Measurements from ENCODE around the gene ACTN2.
A peak's percentile ranks its signal among the peaks of the same experiment; 100 is the strongest.

ACTN2 gene

GRCh38 chr1:236754525-236755210, 68.4 kb downstream of the ACTN2 start:
- Histone ChIP-seq H3K36me3 (ENCODE audit: control insufficient read depth, low read length) (no peaks in the 10 kb centered on the region), H3K4me3 (ENCODE audit: low read length) (no peak overlapping the region), H4K20me1 (ENCODE audit: control insufficient read depth, insufficient read depth, low read depth, low read length) (no peaks in the 10 kb centered on the region), H3K27ac (ENCODE audit: low read depth, low read length) (no peak overlapping the region), H3K4me1 (ENCODE audit: control insufficient read depth, low read length) (no peaks in the 10 kb centered on the region), H3K9me3 (ENCODE audit: control insufficient read depth, insufficient read depth, low read length) (no peaks in the 10 kb centered on the region), H3K79me2 (ENCODE audit: control insufficient read depth, low read length) (no peaks in the 10 kb centered on the region), H3K27me3 (ENCODE audit: control insufficient read depth, low read length) (no peaks in the 10 kb centered on the region), H3K4me2 (ENCODE audit: low read length) (no peak overlapping the region), H3K9me2 (replicated peaks; ENCODE audit: control insufficient read depth, low read length) (no peaks in the 10 kb centered on the region), H3F3A (ENCODE audit: control insufficient read depth, insufficient read depth) (no peaks in the 10 kb centered on the region)
- TF ChIP-seq EZH2phosphoT487 (IDR thresholded peaks at IDR 0.05; ENCODE audit: borderline replicate concordance, low read length): no peak
- no peak for TF ChIP-seq CTCF (IDR thresholded peaks at IDR 0.05; ENCODE audit: low read depth, low read length, poor library complexity, severe bottlenecking)

DNA sequence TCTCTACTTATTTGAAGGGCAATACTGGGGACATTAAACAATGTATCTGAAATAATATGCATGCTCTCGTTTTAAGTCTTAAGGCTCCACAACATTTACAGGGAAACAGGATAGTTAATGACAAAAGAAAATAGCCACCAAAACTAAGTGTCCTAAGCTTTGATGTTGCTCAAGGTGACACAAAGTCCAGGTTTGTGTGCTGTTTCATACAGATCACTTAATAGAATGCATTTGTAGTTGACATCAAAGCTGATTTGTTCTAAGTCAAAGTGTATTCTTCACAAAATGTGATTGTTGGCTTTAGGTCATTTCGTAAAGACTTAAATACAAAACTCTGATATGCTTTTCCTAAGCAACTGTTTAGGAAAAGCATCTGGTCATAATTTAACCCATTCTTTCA, 71.3 kb downstream of the ACTN2 start:
- Histone ChIP-seq H3K4me3 (ENCODE audit: low read length) (no peak overlapping the region), H3K9me2 (replicated peaks; ENCODE audit: control insufficient read depth, low read length) (no peaks in the 10 kb centered on the region), H3F3A (ENCODE audit: control insufficient read depth, insufficient read depth) (no peaks in the 10 kb centered on the region), H3K79me2 (ENCODE audit: control insufficient read depth, low read length) (no peaks in the 10 kb centered on the region), H3K27me3 (ENCODE audit: control insufficient read depth, low read length) (no peaks in the 10 kb centered on the region), H3K4me2 (ENCODE audit: low read length) (no peak overlapping the region), H3K27ac (ENCODE audit: low read depth, low read length) (no peak overlapping the region), H3K4me1 (ENCODE audit: control insufficient read depth, low read length) (no peaks in the 10 kb centered on the region), H4K20me1 (ENCODE audit: control insufficient read depth, insufficient read depth, low read depth, low read length) (no peaks in the 10 kb centered on the region), H3K9me3 (ENCODE audit: control insufficient read depth, insufficient read depth, low read length) (no peaks in the 10 kb centered on the region), H3K36me3 (ENCODE audit: control insufficient read depth, low read length) (no peaks in the 10 kb centered on the region)
- TF ChIP-seq EZH2phosphoT487 (IDR thresholded peaks at IDR 0.05; ENCODE audit: borderline replicate concordance, low read length): no peak

GRCh38 chr1:236759252-236759859, 73.1 kb downstream of the ACTN2 start:
- no peaks in the 10 kb centered on the region for H3K79me2 ChIP-seq (ENCODE audit: control insufficient read depth, low read length)
- H3K4me2 ChIP-seq (ENCODE audit: low read length): peak overlapping the region; percentile 40
- H3K9me3 ChIP-seq (ENCODE audit: control insufficient read depth, insufficient read depth, low read length): no peaks in the 10 kb centered on the region
- no peak overlapping the region for H3K27ac ChIP-seq (ENCODE audit: low read depth, low read length)
- H3K36me3 ChIP-seq (ENCODE audit: control insufficient read depth, low read length): no peaks in the 10 kb centered on the region
- peak; percentile 73 for TF ChIP-seq CTCF (IDR thresholded peaks at IDR 0.05; ENCODE audit: low read depth, low read length, poor library complexity, severe bottlenecking)
- no peak for TF ChIP-seq EZH2phosphoT487 (IDR thresholded peaks at IDR 0.05; ENCODE audit: borderline replicate concordance, low read length)
- H3K9me2 ChIP-seq (replicated peaks; ENCODE audit: control insufficient read depth, low read length): no peaks in the 10 kb centered on the region
- no peak overlapping the region for H3K4me3 ChIP-seq (ENCODE audit: low read length)
- H4K20me1 ChIP-seq (ENCODE audit: control insufficient read depth, insufficient read depth, low read depth, low read length): no peaks in the 10 kb centered on the region
- H3F3A ChIP-seq (ENCODE audit: control insufficient read depth, insufficient read depth): no peaks in the 10 kb centered on the region
- H3K4me1 ChIP-seq (ENCODE audit: control insufficient read depth, low read length): no peaks in the 10 kb centered on the region
- no peaks in the 10 kb centered on the region for H3K27me3 ChIP-seq (ENCODE audit: control insufficient read depth, low read length)

DNA sequence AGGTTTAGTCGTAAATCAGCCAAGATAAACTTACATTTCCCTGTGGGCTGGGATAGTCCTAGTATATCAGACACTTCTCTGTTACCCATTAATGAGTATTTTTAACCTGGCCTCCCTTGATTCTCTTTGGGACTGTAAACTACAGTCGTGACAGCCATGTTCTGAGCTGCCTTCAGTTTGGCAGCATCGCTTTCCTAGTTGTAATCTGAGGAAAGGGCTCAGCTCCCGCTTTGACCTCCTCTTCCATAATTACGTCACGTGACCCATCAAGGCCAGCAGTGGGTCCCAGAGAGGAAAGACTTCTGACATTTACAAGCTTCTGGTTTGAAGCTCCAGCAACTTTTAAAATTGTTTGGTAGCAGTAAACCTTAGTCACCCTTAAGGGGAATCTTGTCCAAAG, 74.2 kb downstream of the ACTN2 start:
- Histone ChIP-seq H3F3A (ENCODE audit: control insufficient read depth, insufficient read depth) (no peaks in the 10 kb centered on the region), H3K4me3 (ENCODE audit: low read length) (no peak overlapping the region), H3K79me2 (ENCODE audit: control insufficient read depth, low read length) (no peaks in the 10 kb centered on the region), H3K27me3 (ENCODE audit: control insufficient read depth, low read length) (no peaks in the 10 kb centered on the region), H4K20me1 (ENCODE audit: control insufficient read depth, insufficient read depth, low read depth, low read length) (no peaks in the 10 kb centered on the region), H3K9me2 (replicated peaks; ENCODE audit: control insufficient read depth, low read length) (no peaks in the 10 kb centered on the region), H3K36me3 (ENCODE audit: control insufficient read depth, low read length) (no peaks in the 10 kb centered on the region), H3K27ac (ENCODE audit: low read depth, low read length) (no peak overlapping the region), H3K9me3 (ENCODE audit: control insufficient read depth, insufficient read depth, low read length) (no peaks in the 10 kb centered on the region), H3K4me1 (ENCODE audit: control insufficient read depth, low read length) (no peaks in the 10 kb centered on the region), H3K4me2 (ENCODE audit: low read length) (no peak overlapping the region)
- no peak for TF ChIP-seq EZH2phosphoT487 (IDR thresholded peaks at IDR 0.05; ENCODE audit: borderline replicate concordance, low read length)
- no peak for TF ChIP-seq CTCF (IDR thresholded peaks at IDR 0.05; ENCODE audit: low read depth, low read length, poor library complexity, severe bottlenecking)
